Neural cell (in vitro differentiated cells): Measurements from ENCODE around the gene ZCCHC13.
"Not testable (repeated sequence)": the region's sequence is repeated elsewhere in the genome, so short reads cannot be mapped to it uniquely, and the experiment has no call there.

ENCODE experiments used
- EP300 ChIP-seq: fragments of 450-650 bp; conservative IDR thresholded peaks from 2 replicates; pipeline ENCODE4 v1.6.1; 2014; ENCODE audit warnings: antibody characterized with exemption, mild to moderate bottlenecking, moderate library complexity; ENCODE audit not compliant: poor library complexity, severe bottlenecking
- EZH2 ChIP-seq: fragments of 200-600, 300-800 bp; shearing (Covaris generic), sonication (generic); IDR thresholded peaks from 2 replicates; pipeline ENCODE4 v1.6.1; 2014; ENCODE audit warnings: antibody characterized with exemption, low read length, borderline replicate concordance, mild to moderate bottlenecking; ENCODE audit not compliant: insufficient read depth, poor library complexity, severe bottlenecking
- MXI1 ChIP-seq: fragments of 450-650 bp; conservative IDR thresholded peaks from 2 replicates; pipeline ENCODE4 v1.6.1; 2014; ENCODE audit warnings: antibody characterized with exemption, mild to moderate bottlenecking; ENCODE audit not compliant: poor library complexity, severe bottlenecking
- POLR2AphosphoS5 ChIP-seq: IDR thresholded peaks from 2 replicates; pipeline ENCODE4 v1.6.1; 2012
- RAD21 ChIP-seq: fragments of 450-650 bp; conservative IDR thresholded peaks from 2 replicates; pipeline ENCODE4 v1.6.1; 2014; ENCODE audit warnings: antibody characterized with exemption, mild to moderate bottlenecking, moderate library complexity
- TAF1 ChIP-seq: IDR thresholded peaks from 2 replicates; pipeline ENCODE4 v1.6.1; 2012; ENCODE audit warnings: low read depth
- TF ChIP-seq, protein P1 (sequence below): fragments of 450-650 bp; IDR thresholded peaks from 2 replicates; pipeline ENCODE4 v1.5.1; 2014; ENCODE audit warnings: antibody characterized with exemption, mild to moderate bottlenecking, moderate library complexity; ENCODE audit not compliant: poor library complexity, severe bottlenecking

DNA sequence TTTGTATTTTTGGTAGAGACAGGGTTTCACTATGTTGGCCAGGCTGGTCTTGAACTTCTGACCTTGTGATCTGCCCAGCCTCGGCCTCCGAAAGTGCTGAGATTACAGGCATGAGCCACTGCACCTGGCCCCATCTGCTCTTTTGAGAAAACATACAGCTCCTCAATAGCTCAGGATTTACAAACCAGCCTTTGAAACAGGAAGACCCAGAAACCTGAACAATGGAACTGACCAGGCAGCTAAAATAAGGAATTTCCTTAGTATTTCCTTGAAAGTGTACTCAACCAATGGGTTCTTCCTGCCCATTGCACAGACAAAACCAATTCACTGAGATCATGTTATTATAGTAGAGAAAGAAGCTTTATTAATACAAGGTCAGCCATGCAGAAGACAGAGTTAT lies 15.3 kb downstream of the ZCCHC13 start:
- not testable (repeated sequence) for TF ChIP-seq POLR2AphosphoS5, EP300, EZH2, MXI1, RAD21, TAF1
- TF ChIP-seq, protein P1, sequence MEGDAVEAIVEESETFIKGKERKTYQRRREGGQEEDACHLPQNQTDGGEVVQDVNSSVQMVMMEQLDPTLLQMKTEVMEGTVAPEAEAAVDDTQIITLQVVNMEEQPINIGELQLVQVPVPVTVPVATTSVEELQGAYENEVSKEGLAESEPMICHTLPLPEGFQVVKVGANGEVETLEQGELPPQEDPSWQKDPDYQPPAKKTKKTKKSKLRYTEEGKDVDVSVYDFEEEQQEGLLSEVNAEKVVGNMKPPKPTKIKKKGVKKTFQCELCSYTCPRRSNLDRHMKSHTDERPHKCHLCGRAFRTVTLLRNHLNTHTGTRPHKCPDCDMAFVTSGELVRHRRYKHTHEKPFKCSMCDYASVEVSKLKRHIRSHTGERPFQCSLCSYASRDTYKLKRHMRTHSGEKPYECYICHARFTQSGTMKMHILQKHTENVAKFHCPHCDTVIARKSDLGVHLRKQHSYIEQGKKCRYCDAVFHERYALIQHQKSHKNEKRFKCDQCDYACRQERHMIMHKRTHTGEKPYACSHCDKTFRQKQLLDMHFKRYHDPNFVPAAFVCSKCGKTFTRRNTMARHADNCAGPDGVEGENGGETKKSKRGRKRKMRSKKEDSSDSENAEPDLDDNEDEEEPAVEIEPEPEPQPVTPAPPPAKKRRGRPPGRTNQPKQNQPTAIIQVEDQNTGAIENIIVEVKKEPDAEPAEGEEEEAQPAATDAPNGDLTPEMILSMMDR = not testable (repeated sequence)
